ENCODE measurements around the gene MBNL1. TPM values are rescaled to one million over a fixed set of nuclear protein-coding genes. Genes with fewer than 3 reads are reported as not detected.

Gene MBNL1
- total and polyA plus RNA-seq, 3 donors from 2014 or later = 36.5 to 167 (median 145) TPM

DNA sequence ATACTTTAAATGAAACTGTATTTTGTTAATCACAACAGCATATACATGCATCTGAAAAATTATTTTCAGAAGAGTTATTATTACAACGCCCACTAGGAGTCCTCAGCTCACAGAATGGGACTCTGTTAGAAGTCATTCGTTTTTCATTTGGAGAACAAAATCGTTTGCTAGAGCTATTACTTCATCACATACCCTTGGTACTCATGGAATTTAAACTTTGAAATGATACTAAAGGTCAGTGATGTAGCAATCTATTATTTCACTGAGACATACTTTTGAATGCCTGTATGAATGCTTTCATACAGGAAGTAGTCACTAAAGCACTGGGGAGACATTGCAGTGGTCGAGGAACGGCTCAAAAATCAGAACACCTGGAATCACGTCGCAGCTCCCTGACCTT is 198.1 kb downstream of the MBNL1 start:
- no peaks in the 10 kb centered on the region for H3K9me3 ChIP-seq
- intact Hi-C loops (cut with DNase I; ENCODE audit: low total_unique reads) = no loop called here
- 47 to 60% methylated on average over 7 of the region's 7 CpGs for WGBS, 2 donors
- H3K4me3 ChIP-seq = no peak overlapping the region
- no peak for DNase-seq
- no peak overlapping the region for H3K27ac ChIP-seq
- no peaks in the 10 kb centered on the region for H3K36me3 ChIP-seq (ENCODE audit: low read depth, missing control alignments)
- no peak for TF ChIP-seq POLR2A (IDR thresholded peaks at IDR 0.05)
- TF ChIP-seq, protein P1, sequence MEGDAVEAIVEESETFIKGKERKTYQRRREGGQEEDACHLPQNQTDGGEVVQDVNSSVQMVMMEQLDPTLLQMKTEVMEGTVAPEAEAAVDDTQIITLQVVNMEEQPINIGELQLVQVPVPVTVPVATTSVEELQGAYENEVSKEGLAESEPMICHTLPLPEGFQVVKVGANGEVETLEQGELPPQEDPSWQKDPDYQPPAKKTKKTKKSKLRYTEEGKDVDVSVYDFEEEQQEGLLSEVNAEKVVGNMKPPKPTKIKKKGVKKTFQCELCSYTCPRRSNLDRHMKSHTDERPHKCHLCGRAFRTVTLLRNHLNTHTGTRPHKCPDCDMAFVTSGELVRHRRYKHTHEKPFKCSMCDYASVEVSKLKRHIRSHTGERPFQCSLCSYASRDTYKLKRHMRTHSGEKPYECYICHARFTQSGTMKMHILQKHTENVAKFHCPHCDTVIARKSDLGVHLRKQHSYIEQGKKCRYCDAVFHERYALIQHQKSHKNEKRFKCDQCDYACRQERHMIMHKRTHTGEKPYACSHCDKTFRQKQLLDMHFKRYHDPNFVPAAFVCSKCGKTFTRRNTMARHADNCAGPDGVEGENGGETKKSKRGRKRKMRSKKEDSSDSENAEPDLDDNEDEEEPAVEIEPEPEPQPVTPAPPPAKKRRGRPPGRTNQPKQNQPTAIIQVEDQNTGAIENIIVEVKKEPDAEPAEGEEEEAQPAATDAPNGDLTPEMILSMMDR (IDR thresholded peaks at IDR 0.05) = peak; percentile 29 to 45 (median 33)
- H3K4me1 ChIP-seq = no peaks in the 10 kb centered on the region
- H3K27me3 ChIP-seq = no peaks in the 10 kb centered on the region

DNA sequence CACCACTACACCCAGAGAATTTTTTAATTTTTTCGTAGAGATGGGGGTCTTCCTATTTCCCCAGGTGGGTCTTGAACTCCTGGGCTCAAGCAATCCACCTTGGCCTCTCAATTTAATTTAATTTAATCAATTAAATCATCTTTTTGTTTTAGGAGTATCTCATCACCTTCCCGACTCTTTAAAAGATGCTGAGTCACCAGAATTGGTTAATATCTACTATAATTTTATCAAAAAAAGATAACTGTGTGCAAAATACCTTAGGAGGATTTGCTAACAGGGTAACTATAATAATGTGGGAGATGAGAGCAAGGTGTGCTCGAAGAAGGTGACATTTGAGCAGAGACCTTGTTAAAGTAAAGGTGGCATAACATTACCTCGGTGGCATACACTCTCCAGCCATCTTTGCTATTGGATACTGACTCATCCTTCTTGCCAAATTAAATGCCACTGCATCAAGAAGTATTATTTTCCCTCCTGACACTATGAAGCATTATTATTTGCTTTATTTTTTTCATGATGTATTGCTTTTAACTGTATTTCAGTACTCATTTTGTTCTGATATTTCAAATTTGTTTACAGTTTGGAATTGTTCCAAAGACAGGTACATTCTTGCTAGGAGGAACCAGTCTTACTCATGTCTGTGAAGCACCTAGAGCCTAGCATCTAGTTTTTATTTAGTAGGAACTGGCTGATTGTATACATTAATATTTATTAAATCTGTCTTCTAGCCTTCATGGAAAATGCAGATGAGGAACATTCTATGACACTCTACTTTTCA is 200.7 kb downstream of the MBNL1 start:
- Histone ChIP-seq H3K4me1 (no peaks in the 10 kb centered on the region), H3K9me3 (no peaks in the 10 kb centered on the region), H3K27ac (no peak overlapping the region), H3K4me3 (no peak overlapping the region), H3K27me3 (no peaks in the 10 kb centered on the region), H3K36me3 (ENCODE audit: low read depth, missing control alignments) (no peaks in the 10 kb centered on the region)
- 71 to 79% methylated on average over 4 of the region's 4 CpGs for WGBS, 2 donors
- no peak for DNase-seq
- intact Hi-C loops (cut with DNase I; ENCODE audit: low total_unique reads) = no loop called here
- TF ChIP-seq, protein P1 (IDR thresholded peaks at IDR 0.05) = no peak
- no peak for TF ChIP-seq POLR2A (IDR thresholded peaks at IDR 0.05)

DNA sequence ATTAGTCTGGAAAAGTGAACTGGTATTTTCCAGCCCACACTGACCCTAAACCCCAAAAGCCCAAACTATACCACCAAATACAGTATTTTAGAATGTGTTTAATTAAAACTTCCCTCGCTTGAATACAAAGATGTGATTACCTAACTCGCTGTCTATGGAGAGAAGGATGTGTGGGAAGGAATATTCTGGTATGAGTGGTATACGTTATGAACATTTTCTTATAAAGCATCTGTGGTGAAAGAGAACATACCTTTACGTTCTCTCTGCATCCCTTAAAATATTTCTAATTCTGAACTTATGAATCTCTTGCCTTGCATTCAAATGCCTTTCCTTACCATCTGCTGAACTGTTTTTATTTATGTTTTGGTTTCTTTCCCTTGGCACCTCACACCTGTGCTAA is 201.4 kb downstream of the MBNL1 start:
- H3K36me3 ChIP-seq (ENCODE audit: low read depth, missing control alignments) = no peaks in the 10 kb centered on the region
- intact Hi-C loops (cut with DNase I; ENCODE audit: low total_unique reads) = no loop called here
- DNase-seq = no peak
- H3K4me3 ChIP-seq = no peak overlapping the region
- no peaks in the 10 kb centered on the region for H3K27me3 ChIP-seq
- H3K9me3 ChIP-seq = no peaks in the 10 kb centered on the region
- WGBS, 2 donors = 82 to 94% methylated on average over 4 of the region's 4 CpGs
- H3K4me1 ChIP-seq = no peaks in the 10 kb centered on the region
- no peak for TF ChIP-seq POLR2A (IDR thresholded peaks at IDR 0.05)
- TF ChIP-seq, protein P1 (IDR thresholded peaks at IDR 0.05) = no peak
- H3K27ac ChIP-seq = no peak overlapping the region

DNA sequence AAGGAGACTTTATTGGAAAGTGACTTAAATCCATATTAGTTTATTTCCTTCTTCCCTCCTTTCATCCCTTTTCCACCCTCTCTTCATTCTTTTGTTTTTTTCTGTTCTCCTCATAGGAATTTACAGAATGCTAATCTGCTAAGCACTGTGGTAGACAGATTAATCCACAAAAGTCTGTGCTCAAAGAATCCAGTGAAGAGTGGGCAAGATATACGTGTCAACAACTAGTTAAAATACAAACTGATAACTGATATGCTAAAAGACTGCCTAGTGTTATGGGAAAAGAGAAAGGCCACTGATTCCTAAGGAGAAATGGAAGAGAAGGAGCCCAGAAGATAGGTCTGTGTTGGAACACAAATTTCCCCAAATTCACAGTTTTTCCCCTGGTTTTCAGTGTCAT is 202.2 kb downstream of the MBNL1 start:
- Histone ChIP-seq H3K27ac (no peak overlapping the region), H3K4me3 (no peak overlapping the region), H3K9me3 (no peaks in the 10 kb centered on the region), H3K27me3 (no peaks in the 10 kb centered on the region), H3K36me3 (ENCODE audit: low read depth, missing control alignments) (no peaks in the 10 kb centered on the region), H3K4me1 (no peaks in the 10 kb centered on the region)
- 70 to 75% methylated on average over 1 of the region's 1 CpG for WGBS, 2 donors
- TF ChIP-seq, protein P1 (IDR thresholded peaks at IDR 0.05) = no peak
- no peak for TF ChIP-seq POLR2A (IDR thresholded peaks at IDR 0.05)
- no peak for DNase-seq
- intact Hi-C loops (cut with DNase I; ENCODE audit: low total_unique reads) = no loop called here

All from testis (tissue), 3 donors.